Mucosa of rectum (tissue), 2 donors: ENCODE measurements around the gene ZSWIM2.
"Not testable (repeated sequence)": the region's sequence is repeated elsewhere in the genome, so short reads cannot be mapped to it uniquely, and the experiment has no call there.

Experiments
- H3K27ac ChIP-seq, 2 donors: one replicate each; pipeline ENCODE4 v1.7.0; 2013; ENCODE audit warnings: inconsistent platforms in 2 of 2, low read depth in 2 of 2, low read length in 2 of 2
- H3K27me3 ChIP-seq, 2 donors: one replicate each; pipeline ENCODE4 v1.7.0; 2013; ENCODE audit warnings: low read length in 2 of 2; ENCODE audit not compliant: control insufficient read depth in 2 of 2, insufficient read depth in 2 of 2
- H3K36me3 ChIP-seq, 2 donors: one replicate each; pipeline ENCODE4 v1.7.0; 2013; ENCODE audit warnings: low read length in 2 of 2; ENCODE audit not compliant: control insufficient read depth in 2 of 2, insufficient read depth in 2 of 2
- H3K4me1 ChIP-seq, 2 donors: one replicate each; pipeline ENCODE4 v1.7.0; 2013; ENCODE audit warnings: low read length in 2 of 2, mild to moderate bottlenecking in 1 of 2; ENCODE audit not compliant: control insufficient read depth in 2 of 2, insufficient read depth in 2 of 2
- H3K4me3 ChIP-seq, 2 donors: one replicate each; pipeline ENCODE4 v1.7.0; 2013; ENCODE audit warnings: low read length in 2 of 2
- H3K9ac ChIP-seq, 2 donors: one replicate each; pipeline ENCODE4 v1.7.0; 2013; ENCODE audit warnings: low read length in 2 of 2, low read depth in 1 of 2, mild to moderate bottlenecking in 1 of 2
- H3K9me3 ChIP-seq, 2 donors: one replicate each; pipeline ENCODE4 v1.7.0; 2013; ENCODE audit warnings: low read length in 2 of 2; ENCODE audit not compliant: control insufficient read depth in 2 of 2
- donor health status: healthy.
- donor health status: Normal muscosa, but diverticular disease.

Gene ZSWIM2, protein sequence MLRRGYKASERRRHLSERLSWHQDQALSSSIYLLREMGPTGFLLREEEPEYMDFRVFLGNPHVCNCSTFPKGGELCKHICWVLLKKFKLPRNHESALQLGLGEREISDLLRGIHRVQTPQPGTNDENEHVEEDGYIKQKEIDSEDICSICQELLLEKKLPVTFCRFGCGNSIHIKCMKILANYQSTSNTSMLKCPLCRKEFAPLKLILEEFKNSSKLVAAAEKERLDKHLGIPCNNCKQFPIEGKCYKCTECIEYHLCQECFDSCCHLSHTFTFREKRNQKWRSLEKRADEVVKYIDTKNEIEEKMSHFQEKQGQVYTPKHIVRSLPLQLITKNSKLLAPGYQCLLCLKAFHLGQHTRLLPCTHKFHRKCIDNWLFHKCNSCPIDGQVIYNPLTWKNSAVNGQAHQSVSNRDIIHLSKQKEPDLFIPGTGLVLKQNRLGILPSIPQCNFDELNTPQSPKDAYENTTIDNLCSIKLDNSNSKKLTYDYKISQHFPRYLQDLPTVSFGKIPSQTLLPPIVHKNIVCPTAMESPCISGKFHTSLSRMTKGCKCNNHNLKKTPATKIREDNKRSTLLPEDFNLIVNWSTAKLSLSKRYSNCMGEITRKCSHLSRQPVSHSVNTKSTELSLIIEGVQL

GRCh38 chr2:186848873-186849578 is at the start of gene ZSWIM2:
ZSWIM2 (minus strand) TSS chr2:186849170; CDS start chr2:186849130, 40 bp downstream.
- H3K9me3 ChIP-seq, result no peaks in the 10 kb centered on the region
- H3K9ac ChIP-seq, result peak within 1 kb of the TSS in 1 of 2 donors; percentile 15
- H3K4me3 ChIP-seq, result peak within 1 kb of the TSS; percentile 18 to 46
- no peaks in the 10 kb centered on the region for H3K27me3 ChIP-seq
- H3K36me3 ChIP-seq, result no peaks in the 10 kb centered on the region
- H3K4me1 ChIP-seq, result no peaks in the 10 kb centered on the region
- no peak within 1 kb of the TSS for H3K27ac ChIP-seq

DNA sequence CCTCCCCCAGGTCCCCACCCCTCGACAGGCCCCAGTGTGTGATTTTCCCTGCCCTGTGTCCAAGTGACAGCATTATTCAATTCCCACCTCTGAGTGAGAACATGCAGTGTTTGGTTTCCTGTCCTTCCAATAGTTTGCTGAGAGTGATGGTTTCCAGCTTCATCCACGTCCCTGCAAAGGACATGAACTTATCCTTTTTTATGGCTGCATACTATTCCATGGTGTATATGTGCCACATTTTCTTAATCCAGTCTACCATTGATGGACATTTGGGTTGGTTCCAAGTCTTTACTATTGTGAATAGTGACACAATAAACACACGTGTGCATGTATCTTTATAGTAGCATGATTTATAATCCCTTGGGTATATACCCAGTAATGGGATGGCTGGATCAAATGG is 47.2 kb upstream of the ZSWIM2 start:
- H3K27me3 ChIP-seq, H3K9me3 ChIP-seq, H3K27ac ChIP-seq, H3K4me1 ChIP-seq, H3K4me3 ChIP-seq, H3K36me3 ChIP-seq, H3K9ac ChIP-seq: not testable (repeated sequence)

DNA sequence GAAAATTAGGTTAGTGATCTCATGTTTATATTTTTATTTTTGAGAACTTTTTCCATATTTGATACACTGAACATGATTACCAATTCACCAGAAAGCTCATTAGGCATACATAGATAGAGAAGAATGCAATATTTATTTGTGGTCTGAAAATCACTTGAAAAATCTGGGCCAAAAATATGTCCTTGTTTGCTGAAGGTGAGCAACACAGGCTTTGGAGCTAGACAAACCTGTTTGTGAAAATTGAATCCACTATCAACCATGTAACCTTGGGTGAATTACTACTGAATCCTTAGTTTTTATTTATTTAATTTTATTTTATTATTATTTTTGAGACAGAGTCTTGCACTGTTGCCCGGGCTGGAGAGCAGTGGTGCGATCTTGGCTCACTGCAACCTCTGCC is 46.5 kb upstream of the ZSWIM2 start:
- Histone ChIP-seq H3K27me3 (no peaks in the 10 kb centered on the region), H3K9ac (no peak overlapping the region), H3K36me3 (no peaks in the 10 kb centered on the region), H3K4me1 (no peaks in the 10 kb centered on the region), H3K27ac (no peak overlapping the region), H3K4me3 (no peak overlapping the region), H3K9me3 (no peaks in the 10 kb centered on the region)

DNA sequence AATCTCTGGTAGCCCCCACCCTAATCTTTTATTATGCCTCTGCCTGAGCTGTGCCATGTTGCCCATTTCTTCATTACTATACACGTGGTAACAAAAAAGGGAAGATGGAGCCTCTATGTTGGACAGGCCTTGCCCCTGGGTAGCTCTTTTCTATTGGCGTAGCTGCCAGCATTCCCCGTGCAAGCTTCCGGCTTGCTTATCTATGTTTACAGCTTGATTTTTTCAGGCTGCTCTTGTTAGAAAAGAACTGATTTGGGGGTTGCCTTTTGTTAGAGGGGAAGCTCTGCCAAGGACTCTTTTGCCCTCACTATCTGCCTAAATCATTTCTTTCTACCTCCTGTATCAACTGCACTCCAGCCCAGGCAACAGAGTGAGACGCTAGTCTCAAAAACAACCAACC is 45.5 kb upstream of the ZSWIM2 start:
- no peaks in the 10 kb centered on the region for H3K36me3 ChIP-seq
- no peak overlapping the region for H3K27ac ChIP-seq
- H3K9me3 ChIP-seq, result no peaks in the 10 kb centered on the region
- no peak overlapping the region for H3K4me3 ChIP-seq
- H3K4me1 ChIP-seq, result no peaks in the 10 kb centered on the region
- no peak overlapping the region for H3K9ac ChIP-seq
- H3K27me3 ChIP-seq, result no peaks in the 10 kb centered on the region

- Histone ChIP-seq H3K9ac (no peak overlapping the region), H3K36me3 (no peaks in the 10 kb centered on the region), H3K9me3 (no peaks in the 10 kb centered on the region), H3K4me3 (no peak overlapping the region), H3K27me3 (no peaks in the 10 kb centered on the region), H3K27ac (no peak overlapping the region), H3K4me1 (no peaks in the 10 kb centered on the region)
Measured at GRCh38 chr2:186892821-186893220, 43.9 kb upstream of the ZSWIM2 start.

GRCh38 chr2:186891185-186891621 is 42.2 kb upstream of the ZSWIM2 start:
- Histone ChIP-seq H3K36me3 (no peaks in the 10 kb centered on the region), H3K4me3 (no peak overlapping the region), H3K9ac (no peak overlapping the region), H3K4me1 (no peaks in the 10 kb centered on the region), H3K9me3 (no peaks in the 10 kb centered on the region), H3K27me3 (no peaks in the 10 kb centered on the region), H3K27ac (no peak overlapping the region)

- Histone ChIP-seq H3K36me3 (no peaks in the 10 kb centered on the region), H3K27me3 (no peaks in the 10 kb centered on the region), H3K9ac (no peak overlapping the region), H3K4me3 (no peak overlapping the region), H3K4me1 (no peaks in the 10 kb centered on the region), H3K9me3 (no peaks in the 10 kb centered on the region), H3K27ac (no peak overlapping the region)
Measured at GRCh38 chr2:186889101-186889879, 40.3 kb upstream of the ZSWIM2 start.

- Histone ChIP-seq H3K27ac (no peak overlapping the region), H3K36me3 (no peaks in the 10 kb centered on the region)
Measured at GRCh38 chr2:186887107-186888090, 38.4 kb upstream of the ZSWIM2 start.

GRCh38 chr2:186884587-186884986 is 35.6 kb upstream of the ZSWIM2 start:
- Histone ChIP-seq H3K9ac (no peak overlapping the region), H3K4me1 (no peaks in the 10 kb centered on the region), H3K9me3 (no peaks in the 10 kb centered on the region), H3K27me3 (no peaks in the 10 kb centered on the region), H3K27ac (no peak overlapping the region), H3K4me3 (no peak overlapping the region), H3K36me3 (no peaks in the 10 kb centered on the region)

More at GRCh38 chr2:186887107-186888090, 38.4 kb upstream of the ZSWIM2 start:
- H3K4me1 ChIP-seq, result no peaks in the 10 kb centered on the region
- H3K27me3 ChIP-seq, result no peaks in the 10 kb centered on the region
- no peaks in the 10 kb centered on the region for H3K9me3 ChIP-seq
- no peak overlapping the region for H3K9ac ChIP-seq
- H3K4me3 ChIP-seq, result no peak overlapping the region
